ENCODE data around the gene PIN1.
"Not testable (repeated sequence)": the region's sequence is repeated elsewhere in the genome, so short reads cannot be mapped to it uniquely, and the experiment has no call there.

PIN1 gene

GRCh38 chr19:9818734-9819595 lies 16.2 kb upstream of the PIN1 start, which contains the start of gene FBXL12:
Gene FBXL12 (minus strand): TSS chr19:9819079. CDS start chr19:9818813, 266 bp downstream.
- peak; percentile 100 for DNase-seq (ENCODE audit: low read depth in 2 of 2)

- no peak for DNase-seq (ENCODE audit: low read depth in 2 of 2)
These were observed 15.6 kb upstream of the PIN1 start for GRCh38 chr19:9819596-9819909.

GRCh38 chr19:9820034-9820433 lies 15.1 kb upstream of the PIN1 start:
- DNase-seq (ENCODE audit: low read depth in 2 of 2) = not testable (repeated sequence)

GRCh38 chr19:9823816-9824215 lies 11.3 kb upstream of the PIN1 start:
- no peak for DNase-seq (ENCODE audit: low read depth in 2 of 2)

GRCh38 chr19:9827289-9828238 lies 7.6 kb upstream of the PIN1 start, which contains the start of gene UBL5:
Gene UBL5 (plus strand): TSS chr19:9827918. CDS start chr19:9828338, 420 bp downstream.
- DNase-seq (ENCODE audit: low read depth in 2 of 2) = peak; percentile 72 to 84

- DNase-seq (ENCODE audit: low read depth in 2 of 2) = no peak
These were observed 6.5 kb upstream of the PIN1 start for GRCh38 chr19:9828551-9829063.

- DNase-seq (ENCODE audit: low read depth in 2 of 2) = no peak
These were observed 802 bp upstream of the PIN1 start for GRCh38 chr19:9834307-9834725.

GRCh38 chr19:9835507-9835949 lies 410 bp downstream of the PIN1 start:
- no peak for DNase-seq (ENCODE audit: low read depth in 2 of 2)

- no peak for DNase-seq (ENCODE audit: low read depth in 2 of 2)
These were observed 903 bp downstream of the PIN1 start for GRCh38 chr19:9836021-9836420.

GRCh38 chr19:9838324-9838723 lies 3.2 kb downstream of the PIN1 start:
- DNase-seq (ENCODE audit: low read depth in 2 of 2) = no peak

GRCh38 chr19:9839415-9839814 lies 4.3 kb downstream of the PIN1 start:
- DNase-seq (ENCODE audit: low read depth in 2 of 2) = no peak

GRCh38 chr19:9842834-9843625 lies 7.9 kb downstream of the PIN1 start:
- DNase-seq (ENCODE audit: low read depth in 2 of 2) = no peak

- DNase-seq (ENCODE audit: low read depth in 2 of 2) = not testable (repeated sequence)
These were observed 8.6 kb downstream of the PIN1 start for GRCh38 chr19:9843626-9844273.

GRCh38 chr19:9847087-9847671 lies 12.1 kb downstream of the PIN1 start:
- peak; percentile 44 to 57 for DNase-seq (ENCODE audit: low read depth in 2 of 2)

- no peak for DNase-seq (ENCODE audit: low read depth in 2 of 2)
These were observed 12.9 kb downstream of the PIN1 start for GRCh38 chr19:9848060-9848459.

- no peak for DNase-seq (ENCODE audit: low read depth in 2 of 2)
These were observed 13.6 kb downstream of the PIN1 start for GRCh38 chr19:9848762-9849161.

GRCh38 chr19:9849791-9850190 lies 14.7 kb downstream of the PIN1 start:
- no peak for DNase-seq (ENCODE audit: low read depth in 2 of 2)

- DNase-seq (ENCODE audit: low read depth in 2 of 2) = no peak
These were observed 15.3 kb downstream of the PIN1 start for GRCh38 chr19:9850235-9850959.

GRCh38 chr19:9854282-9854846 lies 19.2 kb downstream of the PIN1 start:
- no peak for DNase-seq (ENCODE audit: low read depth in 2 of 2)

All from stimulated activated CD4-positive, alpha-beta T cell treated with anti-CD3 and anti-CD28 coated beads, Interleukin-15, amount 100 ng/mL, for 48 hours (primary cell).